NCI-H1092 (cell line): Measurements from ENCODE around the gene AQP2.

Source experiments
- DNase-seq: peaks from one replicate; lab custom pipeline; 2025; lab: John Stamatoyannopoulos, UW

AQP2 gene

DNA sequence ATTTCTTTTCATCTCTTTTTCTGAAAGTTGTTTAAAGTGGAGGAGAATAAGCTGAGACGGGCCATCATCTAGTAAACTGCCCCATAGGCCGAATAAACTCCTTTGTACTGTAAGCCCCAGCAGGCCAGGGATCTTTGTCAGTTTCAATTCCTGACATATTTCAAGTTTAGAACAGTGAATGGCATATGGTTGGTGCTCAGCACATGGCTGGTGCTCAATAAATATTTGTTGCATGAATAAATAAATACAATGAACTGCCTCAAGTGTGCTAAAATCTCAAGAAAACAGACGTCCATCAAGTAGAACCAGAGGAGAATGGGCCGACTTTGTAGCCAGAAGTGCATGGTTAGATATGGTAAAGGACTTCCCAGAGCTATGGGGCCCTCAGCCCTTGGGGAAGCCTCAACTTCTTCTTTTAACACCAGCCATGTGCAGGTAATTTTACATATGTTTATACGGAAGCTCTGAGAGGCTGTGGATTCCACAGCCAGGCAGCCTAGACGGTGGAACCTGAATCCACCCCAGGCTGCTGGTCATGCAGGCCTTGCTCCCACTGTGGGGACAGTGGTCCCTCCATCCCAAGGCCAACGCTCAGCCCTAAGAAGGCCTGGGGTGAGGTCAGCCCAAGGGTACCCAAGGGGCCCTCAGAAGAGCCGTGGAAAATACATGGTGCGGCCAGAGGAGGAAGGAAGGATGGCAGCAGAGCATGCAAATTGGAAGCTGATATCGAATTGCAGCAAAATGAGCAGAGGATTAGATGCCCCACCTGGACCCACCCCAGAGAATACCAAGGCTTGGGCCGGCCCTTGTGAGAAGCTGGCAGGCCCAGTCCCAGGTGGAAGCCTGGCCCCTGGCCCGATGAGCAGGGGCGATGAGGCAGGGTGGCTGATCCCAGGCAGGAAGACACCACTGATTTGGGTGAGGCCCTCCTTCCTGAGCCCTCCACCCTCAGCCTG lies 8.7 kb upstream of the AQP2 start:
- no peak for DNase-seq

DNA sequence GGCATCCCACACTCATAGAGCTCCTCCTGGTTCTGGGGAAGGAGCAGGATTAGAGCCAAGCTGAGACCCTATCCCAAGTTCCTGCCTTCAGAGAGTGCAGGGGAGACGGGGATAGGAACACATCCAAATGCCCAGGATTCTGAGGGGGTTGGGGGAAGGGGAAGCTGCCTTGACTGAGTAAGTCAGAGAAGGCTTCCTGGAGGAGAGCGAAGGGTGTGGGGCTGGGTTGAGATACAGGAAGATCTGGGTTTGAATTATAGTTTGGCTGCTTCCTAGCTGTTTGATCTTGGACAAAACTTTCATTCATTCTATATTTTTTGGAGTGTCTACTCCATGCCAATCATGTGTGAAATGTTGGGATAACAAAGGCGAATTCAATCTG lies 8.0 kb upstream of the AQP2 start:
- DNase-seq = no peak

DNA sequence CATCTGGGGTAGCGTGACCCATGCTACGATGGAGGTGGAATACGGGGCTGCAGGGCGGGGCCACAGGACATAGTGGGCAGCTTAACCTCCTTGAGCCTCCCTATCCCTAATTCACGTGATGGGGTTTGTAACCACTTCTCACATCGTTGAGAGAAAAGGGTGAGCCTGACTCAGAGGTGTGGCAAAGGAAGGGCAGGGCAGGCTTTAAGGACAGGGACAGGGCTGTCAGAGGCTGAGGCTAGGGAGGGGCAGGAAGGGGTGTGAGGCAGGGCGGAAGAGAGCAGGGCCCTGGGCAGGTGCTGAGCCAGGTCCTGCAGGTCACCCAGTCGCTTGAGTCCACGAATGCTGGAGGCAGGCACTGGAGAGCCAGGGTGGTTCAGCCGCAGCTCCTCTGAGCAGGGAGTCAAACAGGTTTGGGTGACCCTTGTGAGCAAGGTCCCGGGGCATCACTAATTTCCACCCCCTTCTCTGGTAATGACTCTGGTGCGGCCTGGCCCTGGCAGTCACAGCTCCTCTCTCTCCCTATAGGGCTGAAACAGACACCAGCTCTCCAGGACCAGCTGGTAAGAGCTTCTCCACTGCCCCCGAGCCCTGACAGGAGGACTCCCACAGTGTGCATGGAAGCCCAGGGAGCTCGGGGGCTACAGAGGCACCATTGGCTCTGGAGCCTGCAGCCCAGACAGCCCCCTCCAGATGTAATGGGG lies 7.5 kb upstream of the AQP2 start:
- no peak for DNase-seq

DNA sequence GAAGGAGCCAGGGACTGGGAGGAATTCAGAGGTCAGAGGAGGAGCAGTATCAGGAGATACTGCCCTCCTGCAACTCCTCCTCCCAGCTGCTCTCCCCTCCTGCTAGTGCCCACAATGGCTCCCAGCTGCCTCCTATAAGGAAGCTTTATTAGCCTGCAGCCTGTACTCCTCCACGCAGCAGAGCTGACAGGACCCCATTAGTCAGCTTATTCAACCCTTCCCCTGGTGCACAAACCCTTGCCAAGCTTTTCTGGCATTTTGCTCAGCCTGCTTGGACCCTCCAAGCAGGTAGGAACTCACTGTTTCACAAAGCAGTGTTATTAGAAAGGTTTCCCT lies 6.9 kb upstream of the AQP2 start:
- no peak for DNase-seq

DNA sequence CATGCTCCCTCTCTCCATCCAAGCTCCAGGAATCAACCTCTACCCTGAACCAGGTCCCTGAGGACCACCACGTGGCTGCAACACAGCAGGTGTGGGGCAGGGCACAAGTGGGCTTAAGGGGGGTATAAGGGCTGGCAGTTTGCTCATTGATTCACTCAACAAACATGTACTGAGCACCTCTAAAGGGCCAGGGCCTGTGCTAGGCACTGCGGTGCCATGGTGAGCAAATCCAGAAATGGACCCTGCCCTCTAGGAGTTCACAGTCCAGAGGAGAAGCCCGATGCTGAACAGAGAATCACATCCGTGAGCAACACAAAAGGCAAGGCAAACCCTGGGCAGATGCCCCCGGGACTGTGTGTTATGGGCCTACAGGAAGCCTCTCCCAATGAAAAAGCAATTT lies 6.5 kb upstream of the AQP2 start:
- no peak for DNase-seq

DNA sequence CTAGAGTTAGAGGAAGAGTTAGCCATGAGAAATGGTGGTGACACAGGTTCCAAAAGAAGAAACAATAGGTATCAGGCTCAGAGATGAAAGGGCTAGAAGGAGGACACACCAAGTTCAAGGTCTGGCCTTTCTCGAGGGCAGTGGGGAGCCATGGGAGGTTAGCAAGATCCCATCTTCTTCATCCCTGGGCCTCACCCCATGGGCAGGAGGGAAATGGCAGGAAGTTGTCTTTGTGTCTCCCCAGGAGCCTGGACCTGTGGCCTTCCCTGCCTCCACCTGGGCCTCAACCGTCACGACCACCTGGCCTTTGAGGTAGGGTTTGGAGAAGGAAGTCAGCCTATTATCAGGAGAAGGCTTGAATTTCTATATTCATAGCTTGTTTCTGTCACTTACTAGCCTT lies 5.8 kb upstream of the AQP2 start:
- no peak for DNase-seq

DNA sequence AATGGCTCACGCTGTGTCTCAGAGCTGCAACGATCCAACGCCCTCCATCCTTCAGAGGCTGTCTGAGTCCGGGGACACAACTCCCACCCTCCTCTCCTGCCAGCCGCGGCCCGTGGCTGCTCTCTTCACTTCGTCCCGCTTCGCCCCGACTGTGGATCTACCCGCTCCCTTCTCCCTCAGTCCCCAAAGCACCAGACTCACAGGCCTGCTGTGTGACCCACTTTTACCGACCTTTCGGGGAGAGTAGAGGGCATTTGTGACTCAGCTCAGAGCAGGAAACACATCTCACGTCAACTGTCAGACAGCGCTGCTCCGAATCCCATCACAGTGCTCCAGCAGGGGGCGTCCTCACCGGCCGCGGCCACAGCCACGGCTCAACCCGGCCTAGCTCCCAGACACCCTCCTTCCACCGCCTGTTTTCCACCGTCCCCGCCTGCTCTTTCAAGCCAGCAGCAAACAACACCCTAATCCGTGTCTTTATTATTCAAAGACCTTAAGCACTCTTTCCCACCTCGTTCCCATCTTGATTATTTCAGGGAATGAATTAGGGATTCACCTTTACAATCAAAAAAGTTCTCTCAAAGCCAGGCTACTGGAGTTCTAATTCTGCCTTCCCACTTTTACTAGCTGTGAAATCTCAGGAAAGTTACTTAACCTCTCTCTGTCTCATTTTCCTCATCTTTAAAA lies 5.0 kb upstream of the AQP2 start:
- DNase-seq = no peak

DNA sequence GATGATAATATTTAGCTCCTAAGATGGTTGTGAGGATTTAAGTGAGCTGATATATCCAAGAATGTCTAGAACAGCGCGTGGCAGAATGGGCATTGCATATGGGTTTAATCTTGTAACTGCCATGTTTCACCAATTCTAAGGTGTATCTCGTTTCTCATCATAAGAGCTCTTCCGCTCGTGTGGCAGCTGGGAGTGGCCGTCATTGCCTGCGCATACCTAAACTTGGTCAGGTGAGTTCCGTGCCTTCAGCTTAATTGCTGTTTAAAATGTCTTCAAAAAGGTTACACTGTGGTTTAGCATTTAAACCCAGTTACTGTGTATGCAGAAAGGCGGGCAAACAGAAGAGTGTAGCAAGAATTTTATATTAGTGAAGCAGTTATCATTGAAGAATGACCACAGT lies 4.5 kb upstream of the AQP2 start:
- no peak for DNase-seq

DNA sequence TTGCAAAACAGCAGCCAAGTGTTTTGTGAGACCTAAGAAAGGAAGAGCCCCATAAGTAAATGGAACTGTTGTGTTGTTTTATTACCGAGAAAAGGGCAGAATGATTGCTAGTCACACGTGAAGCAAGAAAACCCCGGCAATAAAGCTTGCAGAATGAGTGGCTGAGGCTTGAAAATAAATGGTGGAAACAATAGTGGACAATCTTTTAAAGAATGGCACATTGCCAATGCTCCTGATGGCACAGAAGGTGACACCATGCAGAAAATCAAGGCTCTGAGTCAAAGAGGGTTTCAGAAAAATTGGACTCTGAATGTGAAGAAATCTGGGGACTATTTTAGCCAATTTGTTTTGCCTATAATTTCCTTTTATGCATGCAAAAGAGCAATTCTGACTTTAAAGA lies 4.0 kb upstream of the AQP2 start:
- DNase-seq = no peak

DNA sequence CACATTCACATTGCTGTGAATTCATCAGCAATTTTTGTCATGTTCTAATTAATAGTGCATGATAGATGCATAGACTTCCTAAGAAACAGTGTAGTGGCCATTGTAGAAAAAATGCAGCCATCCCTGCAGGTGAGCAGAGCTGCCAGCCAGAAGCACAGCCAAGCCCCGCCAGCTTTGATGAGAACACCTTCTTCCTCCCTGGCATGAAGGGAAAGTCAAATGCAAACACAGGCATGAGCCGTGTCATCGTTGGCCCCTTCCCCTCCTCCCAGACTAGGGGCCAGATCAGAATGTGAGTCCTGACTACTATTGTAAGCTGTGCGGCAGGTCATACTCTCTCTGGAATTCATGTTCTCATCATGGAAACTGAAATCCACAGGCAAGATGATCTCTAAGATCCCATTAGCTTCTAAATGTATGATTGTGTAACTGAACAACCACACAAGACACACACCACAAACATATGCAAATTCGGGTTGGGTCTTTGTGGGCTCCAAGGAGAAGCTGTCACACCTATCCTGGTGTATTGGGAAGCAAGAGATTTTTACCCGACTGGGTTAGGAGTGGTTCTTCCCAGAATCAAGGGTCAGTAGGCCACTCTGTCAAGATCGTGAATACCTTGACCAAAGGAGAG lies 2.8 kb upstream of the AQP2 start:
- DNase-seq = no peak

DNA sequence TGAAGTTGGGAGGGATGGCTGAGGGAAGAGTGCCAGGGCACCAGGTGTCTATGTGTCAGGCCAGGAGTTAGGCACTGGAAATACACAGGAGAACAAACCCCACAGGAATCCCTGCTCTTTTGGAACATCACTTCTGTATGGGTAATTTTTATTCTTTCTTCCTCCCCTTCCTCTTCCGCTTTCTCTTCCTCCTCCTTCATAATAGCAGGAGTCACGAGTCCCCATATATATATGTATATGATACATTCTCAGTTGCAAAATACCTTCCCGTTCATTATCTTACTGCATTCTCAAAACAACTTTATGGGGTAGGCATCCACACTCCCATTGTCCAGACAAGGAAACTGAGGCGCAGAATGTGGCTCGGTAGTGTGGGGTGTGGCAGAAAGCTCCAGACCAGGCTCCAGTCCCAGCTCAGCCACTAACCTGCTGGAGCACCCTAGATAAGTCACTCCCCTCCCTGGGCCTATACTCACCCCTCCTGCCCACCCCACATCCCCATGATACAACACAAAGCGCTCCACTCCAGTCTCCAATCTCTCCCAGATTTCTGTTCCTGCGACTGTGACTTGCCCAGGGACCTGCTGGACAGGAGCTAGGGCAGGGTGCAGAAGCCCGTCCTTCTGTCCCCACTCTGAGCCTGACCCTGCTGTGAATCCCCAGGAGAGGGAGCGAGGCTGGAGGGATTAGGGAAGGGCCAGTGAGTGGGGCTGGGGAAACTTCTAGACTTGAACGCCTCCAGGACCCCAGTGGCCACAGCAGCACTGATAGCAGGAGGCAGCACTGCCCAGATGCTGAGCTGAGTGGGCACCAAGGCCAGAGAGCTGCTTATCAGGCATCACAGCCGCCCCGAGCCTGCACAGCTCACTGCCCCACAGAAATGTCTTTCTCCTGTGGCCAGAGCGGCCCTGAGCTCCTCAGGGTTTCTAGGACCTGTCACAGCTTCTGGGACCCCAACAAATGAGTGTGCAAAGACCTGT lies 1.4 kb upstream of the AQP2 start:
- DNase-seq = no peak

DNA sequence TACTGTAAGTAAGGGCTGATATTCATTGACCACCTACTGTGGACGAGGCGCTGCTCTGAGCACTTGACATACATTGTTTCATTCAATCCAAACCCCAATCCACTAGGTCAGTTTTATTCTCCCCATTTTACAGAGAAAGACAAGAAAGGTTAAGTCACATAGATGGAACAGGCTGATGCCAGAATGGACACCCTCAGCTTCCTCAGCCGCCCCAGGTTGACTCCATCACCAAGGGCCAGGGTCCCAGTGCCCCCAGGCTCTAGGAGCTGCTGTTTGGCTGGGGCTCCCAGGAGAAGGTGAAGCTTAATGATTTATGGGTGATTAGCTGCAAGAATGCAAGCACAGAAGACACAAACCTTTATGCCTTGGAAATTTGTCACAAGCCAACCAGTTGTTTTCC lies 671 bp upstream of the AQP2 start:
- DNase-seq = no peak

DNA sequence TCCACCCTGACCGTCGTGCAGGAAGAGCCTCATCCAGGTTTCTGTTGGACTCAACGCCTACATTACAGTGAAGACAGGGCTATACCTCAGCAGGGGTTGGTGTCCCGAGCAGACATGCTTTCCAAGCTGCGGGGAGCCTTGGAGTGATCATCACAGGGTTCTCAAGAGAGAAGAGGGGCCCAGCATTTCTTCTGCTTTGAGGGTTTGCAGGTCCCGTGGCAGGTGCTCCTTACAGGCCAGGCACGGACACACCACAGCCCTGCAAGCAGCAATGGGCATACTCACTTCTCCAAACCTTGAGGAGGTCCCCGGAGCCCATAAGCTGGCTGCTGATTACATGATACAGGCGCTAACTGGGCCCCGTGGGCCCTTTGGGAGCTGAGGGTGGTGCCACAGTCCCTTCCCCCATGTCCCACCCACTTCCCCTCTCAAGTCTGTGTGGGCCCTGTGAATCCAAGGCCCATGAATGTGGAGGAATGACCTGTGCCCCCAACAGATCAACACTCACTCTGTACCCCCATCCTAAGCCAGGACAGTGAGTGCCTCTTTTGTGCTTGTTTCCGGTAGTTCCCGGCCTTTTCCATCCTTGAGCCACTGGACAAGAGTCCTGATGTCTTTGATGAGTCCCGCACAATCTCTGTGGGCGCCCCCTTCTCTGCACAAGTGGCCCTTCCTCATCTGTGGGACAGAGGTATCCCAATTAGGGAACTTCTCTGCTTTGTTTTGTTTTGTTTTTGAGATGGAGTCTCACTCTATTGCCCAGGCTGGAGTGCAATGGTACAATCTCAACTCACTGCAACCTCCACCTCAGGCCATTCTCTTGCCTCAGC lies 1.1 kb downstream of the AQP2 start:
- no peak for DNase-seq

DNA sequence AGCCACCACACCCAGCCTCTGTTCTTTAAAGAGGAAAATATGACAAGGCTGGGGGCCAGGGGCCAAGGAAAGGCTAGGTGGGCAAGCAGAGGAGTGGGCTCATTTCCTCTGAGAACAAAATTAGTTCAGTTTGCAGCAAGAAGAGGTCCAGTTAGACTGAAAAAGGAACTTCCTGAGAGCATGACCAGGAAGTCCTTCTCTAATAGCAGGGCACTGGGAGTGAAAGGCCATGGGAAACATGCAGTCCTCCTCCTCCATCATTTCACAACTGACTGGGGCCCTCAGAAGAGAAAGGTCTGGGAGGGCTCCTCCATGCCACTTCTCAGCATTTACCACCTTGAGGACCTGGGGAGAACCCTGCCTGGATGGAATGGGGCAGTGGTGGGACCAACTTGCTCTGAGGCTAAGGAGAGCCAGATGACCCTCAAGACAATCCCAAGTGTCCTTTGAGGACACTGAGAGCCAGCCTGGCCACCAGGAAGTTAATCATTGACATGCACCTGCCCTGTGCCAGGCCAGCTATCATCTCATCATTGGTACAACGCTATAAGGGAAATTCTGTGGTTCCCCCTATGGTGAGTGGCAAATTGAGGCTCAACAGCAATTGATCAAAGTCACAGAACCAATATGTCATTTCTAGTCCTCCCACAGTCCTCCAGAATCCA lies 2.0 kb downstream of the AQP2 start:
- no peak for DNase-seq

DNA sequence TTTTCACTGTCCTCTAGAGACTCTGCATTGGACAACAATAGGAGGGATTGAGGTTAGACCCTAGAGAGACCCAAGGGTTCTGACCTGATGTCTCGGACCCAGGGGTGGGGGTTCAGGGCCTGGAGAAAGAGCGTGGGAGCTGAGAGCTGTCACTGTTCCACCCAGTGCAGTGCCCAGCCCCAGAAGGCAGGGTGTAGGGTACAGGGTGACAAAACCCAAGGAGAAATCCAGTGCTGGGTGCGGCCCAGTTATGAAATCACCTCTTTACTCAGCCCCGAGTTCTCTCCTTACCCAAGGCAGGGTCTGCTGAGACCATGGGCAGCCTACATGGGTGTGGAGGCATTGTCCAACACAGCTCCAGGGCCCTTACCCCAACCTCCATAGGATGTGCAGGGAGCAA lies 2.6 kb downstream of the AQP2 start:
- DNase-seq = no peak

DNA sequence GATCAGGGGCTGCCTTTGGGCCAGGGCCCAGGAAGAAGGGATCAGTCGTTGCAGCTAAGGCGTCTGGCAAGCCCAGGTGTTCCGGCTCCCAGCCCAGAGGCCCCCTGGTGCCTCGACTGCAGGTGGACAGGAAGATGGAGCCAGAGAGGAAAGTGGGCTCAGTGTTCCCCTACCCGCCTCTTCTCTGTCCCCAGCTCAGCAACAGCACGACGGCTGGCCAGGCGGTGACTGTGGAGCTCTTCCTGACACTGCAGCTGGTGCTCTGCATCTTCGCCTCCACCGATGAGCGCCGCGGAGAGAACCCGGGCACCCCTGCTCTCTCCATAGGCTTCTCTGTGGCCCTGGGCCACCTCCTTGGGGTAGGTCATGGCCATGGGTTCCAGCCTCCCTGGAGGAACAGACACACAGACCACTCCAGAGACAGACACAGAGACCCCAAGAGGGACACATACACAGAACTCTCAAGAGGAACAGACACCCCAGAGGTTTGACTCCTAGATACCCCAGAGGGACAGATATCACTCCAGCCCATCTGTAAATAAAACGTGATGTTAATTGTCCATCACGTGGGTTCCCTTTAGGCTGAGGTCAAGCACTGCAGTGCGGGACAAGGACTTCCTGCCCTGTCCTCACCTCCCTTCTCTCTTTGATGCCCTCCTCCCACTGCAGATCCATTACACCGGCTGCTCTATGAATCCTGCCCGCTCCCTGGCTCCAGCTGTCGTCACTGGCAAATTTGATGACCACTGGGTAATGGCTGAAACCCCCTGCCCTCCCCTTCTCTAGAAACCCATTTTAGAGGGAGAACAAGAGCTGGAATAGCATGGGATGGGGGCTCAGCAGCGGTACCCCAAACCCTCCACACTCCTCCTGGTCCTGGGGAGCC lies 3.7 kb downstream of the AQP2 start:
- no peak for DNase-seq

DNA sequence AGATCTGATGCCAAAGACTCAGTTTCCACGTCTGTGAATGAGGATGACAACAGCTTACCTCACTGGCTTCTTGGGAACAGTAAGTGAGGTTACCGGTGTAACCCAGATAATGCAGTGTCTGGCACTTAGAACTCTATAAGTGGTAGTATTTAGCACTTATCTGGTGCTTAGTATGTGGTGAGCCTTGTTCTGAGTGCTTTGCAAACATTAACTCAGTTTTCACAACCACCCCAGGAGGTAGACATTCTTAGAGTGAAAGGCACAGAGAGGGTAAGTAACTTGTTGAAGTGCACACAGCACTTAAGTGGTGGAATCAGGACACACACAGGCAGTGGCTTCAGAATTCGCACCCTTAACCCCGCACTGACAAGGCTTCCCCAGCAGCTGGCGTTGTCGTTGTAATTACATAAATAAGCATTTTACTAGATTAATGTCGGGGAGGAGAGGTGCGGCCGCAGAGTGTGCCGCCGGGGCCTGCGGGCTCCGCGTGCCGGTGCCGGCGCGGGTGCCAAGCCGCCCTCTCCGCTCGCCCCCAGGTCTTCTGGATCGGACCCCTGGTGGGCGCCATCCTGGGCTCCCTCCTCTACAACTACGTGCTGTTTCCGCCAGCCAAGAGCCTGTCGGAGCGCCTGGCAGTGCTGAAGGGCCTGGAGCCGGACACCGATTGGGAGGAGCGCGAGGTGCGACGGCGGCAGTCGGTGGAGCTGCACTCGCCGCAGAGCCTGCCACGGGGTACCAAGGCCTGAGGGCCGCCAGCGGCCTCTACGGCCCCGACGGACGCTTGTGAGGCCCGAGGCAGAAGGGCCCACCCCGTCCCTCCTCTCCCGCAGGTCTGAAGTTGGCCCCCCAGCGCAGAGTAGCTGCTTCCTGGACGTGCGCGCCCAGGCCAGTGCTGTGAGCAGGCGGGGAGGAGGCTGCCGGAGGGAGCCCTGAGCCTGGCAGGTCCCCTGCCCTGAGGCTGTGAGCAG lies 4.6 kb downstream of the AQP2 start:
- no peak for DNase-seq
